HG02610 (cell line): ENCODE measurements around the gene SLC17A8.
"Not testable (repeated sequence)": the region's sequence is repeated elsewhere in the genome, so short reads cannot be mapped to it uniquely, and the experiment has no call there.

Experiments
- ATAC-seq: cut with Tn5 transposase; IDR thresholded peaks from one replicate; pipeline ENCODE4 v1.9.1; 2021; ENCODE audit warnings: mild to moderate bottlenecking, moderate library complexity; ENCODE audit not compliant: unreplicated experiment

The SLC17A8 gene

DNA sequence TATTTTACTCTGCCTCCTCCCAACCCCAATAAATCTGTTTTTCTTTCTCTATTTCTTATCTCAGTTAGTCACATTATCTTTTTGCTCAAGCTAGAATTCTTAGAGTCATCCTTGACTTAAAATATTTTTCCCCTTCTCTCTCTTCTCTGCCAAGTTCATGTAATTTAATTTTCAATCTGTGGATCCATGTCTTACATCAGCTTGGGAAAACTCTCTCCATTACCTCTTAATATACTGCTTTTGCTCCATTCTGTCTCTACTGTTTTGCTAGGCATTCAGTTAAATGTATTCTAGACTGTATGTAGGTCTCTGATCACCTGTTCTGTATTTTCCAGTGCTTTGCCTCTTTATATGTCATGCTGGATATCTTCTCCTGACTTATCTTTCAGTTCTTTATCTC lies 65.8 kb downstream of the SLC17A8 start:
- ATAC-seq: no peak

GRCh38 chr12:100426145-100426544 lies 69.3 kb downstream of the SLC17A8 start:
- ATAC-seq: no peak

- no peak for ATAC-seq
Measured at GRCh38 chr12:100427078-100427477, 70.2 kb downstream of the SLC17A8 start.

GRCh38 chr12:100430251-100430650 lies 73.4 kb downstream of the SLC17A8 start:
- not testable (repeated sequence) for ATAC-seq

DNA sequence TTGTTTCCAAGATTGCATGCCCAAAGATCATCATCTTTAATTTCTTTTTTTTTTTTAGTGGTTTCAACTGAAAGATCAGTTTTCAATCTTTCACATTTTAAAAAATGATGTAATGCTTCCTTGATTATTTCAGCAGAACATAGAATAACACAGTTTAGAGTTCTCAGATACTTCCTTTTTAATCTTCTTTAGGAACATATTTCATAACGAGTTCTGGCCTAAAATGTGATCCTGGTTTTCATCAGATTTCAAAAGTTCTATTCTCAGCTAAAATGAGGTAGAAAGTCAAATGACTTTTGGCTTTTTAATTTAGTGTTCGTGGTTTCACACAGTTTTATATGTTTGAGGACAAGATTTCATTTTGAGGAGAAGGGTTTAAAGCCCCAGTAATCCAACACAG lies 76.8 kb downstream of the SLC17A8 start:
- ATAC-seq: no peak

DNA sequence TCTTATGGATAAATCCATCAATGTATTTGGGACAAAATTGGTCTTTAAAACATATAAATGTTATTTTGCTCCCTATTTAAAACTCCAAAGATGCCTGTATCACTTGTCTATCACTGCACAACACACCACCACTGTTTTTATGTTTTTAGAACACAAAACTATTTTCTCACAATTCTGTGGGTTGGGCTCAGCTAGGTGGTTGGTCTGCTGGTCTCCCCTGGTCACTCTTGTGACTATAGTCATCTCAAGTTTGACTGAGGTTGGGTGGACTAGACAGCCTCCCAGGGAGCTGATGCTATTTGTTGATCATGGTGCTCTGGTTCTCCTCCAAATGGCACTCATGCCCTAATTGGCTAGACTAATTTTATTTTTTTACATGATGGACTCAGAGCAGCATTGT lies 77.3 kb downstream of the SLC17A8 start:
- ATAC-seq: no peak

GRCh38 chr12:100435957-100436356 lies 79.1 kb downstream of the SLC17A8 start:
- ATAC-seq: no peak

DNA sequence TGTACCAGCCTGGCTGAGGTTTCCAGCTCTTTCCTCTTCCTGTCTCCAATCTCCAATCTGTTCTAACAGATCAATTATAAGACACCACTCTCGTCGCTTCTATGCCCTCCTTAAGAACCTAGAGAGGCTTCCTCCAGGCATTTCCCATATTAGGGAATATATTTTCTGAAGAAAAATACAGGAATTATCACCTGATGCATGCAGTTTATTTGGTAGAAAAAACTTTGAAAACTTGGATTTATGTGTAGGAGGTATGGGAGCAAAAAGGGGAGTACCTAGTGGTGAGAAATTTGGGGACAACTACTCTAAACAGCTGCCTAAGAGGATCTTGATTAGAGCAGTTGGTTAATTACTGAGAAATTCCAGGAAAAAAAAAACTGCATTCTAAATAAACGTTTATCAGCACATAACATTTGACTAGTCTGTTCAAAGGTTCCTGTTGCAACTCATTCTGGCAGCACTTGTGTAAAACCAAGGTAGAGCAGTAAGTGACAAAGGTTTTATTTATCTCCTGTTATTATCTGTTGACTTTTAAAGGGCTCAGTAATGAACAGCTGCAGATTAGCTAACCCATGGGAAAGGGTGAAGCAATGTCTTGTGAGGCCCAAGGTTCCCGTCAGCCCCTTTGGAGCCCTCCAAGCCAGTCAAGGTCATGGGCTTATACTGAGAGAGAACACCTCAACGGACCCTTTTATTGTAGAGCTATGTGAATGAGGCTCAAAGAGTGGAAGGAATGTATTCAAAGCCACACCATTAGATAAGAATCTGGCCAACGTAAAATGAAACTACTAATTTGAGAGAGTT lies 80.4 kb downstream of the SLC17A8 start:
- no peak for ATAC-seq

- no peak for ATAC-seq
Measured at GRCh38 chr12:100439797-100440196, 82.9 kb downstream of the SLC17A8 start.

DNA sequence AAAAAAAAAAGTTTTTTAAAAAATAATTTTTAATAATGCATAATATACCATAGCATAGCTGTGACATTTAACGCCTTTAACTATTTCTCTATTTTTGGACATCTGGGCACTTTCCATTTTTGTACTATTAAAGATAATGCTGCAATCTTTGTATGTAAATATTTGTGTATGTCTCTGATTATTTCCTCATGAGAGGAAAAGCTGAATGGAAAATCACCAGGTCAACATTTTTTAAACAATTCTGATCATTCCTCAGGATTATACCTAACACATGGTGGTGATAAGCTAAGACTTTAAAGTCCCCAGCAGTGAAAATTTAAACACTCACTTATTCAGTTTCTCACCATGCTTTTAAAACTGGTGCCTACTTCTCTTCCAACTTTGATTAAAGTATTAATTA lies 85.5 kb downstream of the SLC17A8 start:
- ATAC-seq: no peak

GRCh38 chr12:100443434-100443833 lies 86.6 kb downstream of the SLC17A8 start:
- ATAC-seq: no peak

DNA sequence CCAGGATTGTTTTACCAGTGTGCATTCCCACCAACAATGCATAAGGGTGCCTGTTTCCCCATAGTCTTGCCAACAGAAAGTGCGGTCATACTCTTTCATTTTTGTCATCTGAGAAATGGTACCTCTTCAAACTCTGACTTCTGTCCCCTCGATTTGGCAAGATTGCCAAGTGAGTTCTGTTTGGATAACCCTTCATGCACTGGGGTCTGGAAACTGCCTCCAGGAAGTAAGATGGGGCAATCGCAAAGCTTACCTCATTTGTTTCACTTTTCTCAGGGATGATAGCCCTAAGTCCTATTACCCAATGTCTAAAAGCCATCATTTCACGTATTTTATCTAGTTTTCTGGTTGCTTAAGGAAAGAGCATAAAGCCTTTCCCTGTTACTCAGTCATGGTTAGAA lies 88.2 kb downstream of the SLC17A8 start:
- ATAC-seq: no peak

DNA sequence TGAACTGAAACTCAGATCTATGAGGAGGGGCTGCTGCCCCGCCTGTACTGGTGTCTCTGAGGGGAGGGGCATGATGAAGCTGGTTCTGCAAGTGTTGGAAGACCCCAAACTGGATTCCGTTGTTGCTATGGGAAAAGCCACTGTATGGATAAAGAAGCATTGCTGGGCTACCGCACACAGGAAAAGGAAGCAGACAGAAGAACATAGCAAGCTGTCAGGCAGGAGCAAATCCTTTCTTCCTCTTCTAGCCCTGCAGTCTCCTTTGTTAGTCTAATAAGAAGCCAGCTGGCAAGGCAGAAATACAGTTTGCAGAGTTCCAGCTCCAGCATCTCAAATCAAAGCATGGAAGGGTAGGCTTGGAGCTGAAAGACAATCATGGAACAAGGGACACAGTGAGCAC lies 90.5 kb downstream of the SLC17A8 start:
- ATAC-seq: no peak

GRCh38 chr12:100448656-100449055 lies 91.8 kb downstream of the SLC17A8 start:
- no peak for ATAC-seq

- ATAC-seq: no peak
Measured at GRCh38 chr12:100450735-100451134, 93.9 kb downstream of the SLC17A8 start.

DNA sequence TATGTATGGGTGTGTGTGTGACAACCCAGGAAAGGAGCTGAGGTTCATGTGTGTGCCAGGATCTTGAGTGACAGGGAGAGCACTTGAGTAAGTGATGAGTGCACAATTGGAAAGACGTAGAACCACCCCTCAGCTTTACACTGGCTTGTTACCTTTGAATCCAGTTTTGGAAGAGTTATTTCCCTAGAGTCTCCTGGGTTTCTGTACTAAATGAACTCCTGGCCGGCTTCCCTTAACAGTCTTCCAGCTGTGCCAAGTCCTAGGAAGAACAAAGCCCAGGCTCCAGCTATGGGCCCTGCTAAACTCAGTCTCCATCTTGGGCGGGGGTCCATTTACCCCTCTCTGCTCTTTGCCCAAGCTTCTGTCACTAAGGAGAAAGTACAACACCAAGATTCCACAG lies 97.1 kb downstream of the SLC17A8 start:
- no peak for ATAC-seq

DNA sequence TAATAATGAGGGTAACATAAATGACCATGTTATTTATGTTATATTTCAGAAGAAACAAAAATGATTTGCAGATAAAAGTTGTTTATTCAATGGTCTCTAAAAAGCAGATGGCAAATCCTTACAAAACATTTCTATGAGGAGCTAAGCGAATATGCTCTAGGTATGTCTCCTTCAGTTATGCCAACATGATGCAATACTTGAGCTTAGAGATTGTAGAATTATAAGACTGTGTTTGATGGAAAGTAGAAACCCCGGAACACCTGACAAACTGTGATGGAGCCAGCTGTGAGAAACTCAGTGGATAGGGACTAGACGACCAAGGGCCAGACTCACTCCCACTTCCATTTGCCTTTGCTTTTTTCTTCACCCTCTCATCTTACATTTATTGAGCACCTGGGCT lies 99.0 kb downstream of the SLC17A8 start:
- no peak for ATAC-seq

- ATAC-seq: no peak
Measured at GRCh38 chr12:100458191-100458590, 101.3 kb downstream of the SLC17A8 start.

- ATAC-seq: no peak
Measured at GRCh38 chr12:100460702-100461101, 103.8 kb downstream of the SLC17A8 start.

GRCh38 chr12:100461330-100461973 lies 104.6 kb downstream of the SLC17A8 start:
- no peak for ATAC-seq

GRCh38 chr12:100463661-100464060 lies 106.8 kb downstream of the SLC17A8 start:
- no peak for ATAC-seq

GRCh38 chr12:100464529-100464928 lies 107.7 kb downstream of the SLC17A8 start:
- no peak for ATAC-seq

- ATAC-seq: no peak
Measured at GRCh38 chr12:100468126-100468525, 111.3 kb downstream of the SLC17A8 start.
